NB4 (cell line): Measurements from ENCODE around the gene ZNF618.

Experiments
- DNase-seq: peaks from one replicate; pipeline ENCODE4 v3.0.0; 2010; ENCODE audit warnings: low read depth
- H3K4me3 ChIP-seq: one replicate; pipeline ENCODE4 v1.5.1; 2011; ENCODE audit warnings: mild to moderate bottlenecking, low read depth, low read length, moderate library complexity
- MYC ChIP-seq: IDR thresholded peaks from 2 replicates; pipeline ENCODE4 v1.6.1; 2011; ENCODE audit warnings: low read depth, low read length
- POLR2A ChIP-seq: IDR thresholded peaks from 2 replicates; pipeline ENCODE4 v1.6.1; 2011; ENCODE audit warnings: mild to moderate bottlenecking; ENCODE audit not compliant: insufficient read length; ENCODE audit errors: extremely low read depth
- TF ChIP-seq, protein P1 (sequence below): IDR thresholded peaks from one replicate; pipeline ENCODE4 v1.5.1; 2012; ENCODE audit warnings: low read depth, low read length
- TF ChIP-seq, protein P2 (sequence below): IDR thresholded peaks from 2 replicates; pipeline ENCODE4 v1.6.1; 2011; ENCODE audit warnings: low read depth, low read length

The ZNF618 gene

DNA sequence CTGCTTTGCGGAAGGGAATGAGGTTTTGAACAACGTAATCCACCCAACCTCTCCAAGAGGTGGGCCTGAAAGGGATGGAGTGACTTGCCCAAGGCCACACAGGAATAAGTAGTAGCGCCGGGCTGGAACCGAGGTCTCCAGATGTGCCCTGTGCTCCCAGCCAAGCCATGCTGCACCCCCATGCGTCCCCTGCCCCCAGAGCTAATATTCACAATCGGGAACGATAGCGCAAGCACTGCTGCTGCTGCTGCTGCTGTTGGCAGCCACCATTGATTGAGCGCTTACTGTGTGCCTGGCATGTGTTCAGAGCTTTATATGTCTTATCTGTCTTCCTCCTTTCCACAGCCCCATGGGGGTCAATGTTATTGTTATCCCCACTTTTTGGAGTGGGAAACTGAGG, 158.1 kb downstream of the ZNF618 start:
- no peak for DNase-seq
- H3K4me3 ChIP-seq = no peak overlapping the region
- TF ChIP-seq, protein P1, sequence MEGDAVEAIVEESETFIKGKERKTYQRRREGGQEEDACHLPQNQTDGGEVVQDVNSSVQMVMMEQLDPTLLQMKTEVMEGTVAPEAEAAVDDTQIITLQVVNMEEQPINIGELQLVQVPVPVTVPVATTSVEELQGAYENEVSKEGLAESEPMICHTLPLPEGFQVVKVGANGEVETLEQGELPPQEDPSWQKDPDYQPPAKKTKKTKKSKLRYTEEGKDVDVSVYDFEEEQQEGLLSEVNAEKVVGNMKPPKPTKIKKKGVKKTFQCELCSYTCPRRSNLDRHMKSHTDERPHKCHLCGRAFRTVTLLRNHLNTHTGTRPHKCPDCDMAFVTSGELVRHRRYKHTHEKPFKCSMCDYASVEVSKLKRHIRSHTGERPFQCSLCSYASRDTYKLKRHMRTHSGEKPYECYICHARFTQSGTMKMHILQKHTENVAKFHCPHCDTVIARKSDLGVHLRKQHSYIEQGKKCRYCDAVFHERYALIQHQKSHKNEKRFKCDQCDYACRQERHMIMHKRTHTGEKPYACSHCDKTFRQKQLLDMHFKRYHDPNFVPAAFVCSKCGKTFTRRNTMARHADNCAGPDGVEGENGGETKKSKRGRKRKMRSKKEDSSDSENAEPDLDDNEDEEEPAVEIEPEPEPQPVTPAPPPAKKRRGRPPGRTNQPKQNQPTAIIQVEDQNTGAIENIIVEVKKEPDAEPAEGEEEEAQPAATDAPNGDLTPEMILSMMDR = no peak
- TF ChIP-seq MYC = no peak
- TF ChIP-seq POLR2A = no peak
- TF ChIP-seq, protein P2, sequence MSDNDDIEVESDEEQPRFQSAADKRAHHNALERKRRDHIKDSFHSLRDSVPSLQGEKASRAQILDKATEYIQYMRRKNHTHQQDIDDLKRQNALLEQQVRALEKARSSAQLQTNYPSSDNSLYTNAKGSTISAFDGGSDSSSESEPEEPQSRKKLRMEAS = no peak

DNA sequence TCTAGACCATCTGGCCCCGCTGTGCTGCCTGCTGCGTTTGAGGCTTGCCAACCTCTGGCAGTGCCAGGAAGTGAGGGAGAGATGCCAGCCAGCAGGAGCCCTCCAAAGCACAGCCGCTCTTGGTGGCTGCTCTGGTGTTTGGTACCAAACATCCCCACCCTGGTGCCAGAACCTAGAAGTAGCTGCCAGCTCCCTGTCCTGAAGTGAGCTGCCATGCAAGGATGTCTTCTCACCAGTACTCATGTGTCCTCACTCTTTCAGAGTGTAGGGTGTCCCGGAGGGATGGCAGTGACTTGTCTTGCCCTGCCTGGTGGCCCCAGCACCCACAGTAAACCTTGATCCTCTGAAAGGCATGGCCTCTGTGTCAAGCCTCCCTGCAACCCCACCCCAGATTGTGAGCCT, 158.6 kb downstream of the ZNF618 start:
- no peak for DNase-seq
- H3K4me3 ChIP-seq = no peak overlapping the region
- TF ChIP-seq MYC = no peak

DNA sequence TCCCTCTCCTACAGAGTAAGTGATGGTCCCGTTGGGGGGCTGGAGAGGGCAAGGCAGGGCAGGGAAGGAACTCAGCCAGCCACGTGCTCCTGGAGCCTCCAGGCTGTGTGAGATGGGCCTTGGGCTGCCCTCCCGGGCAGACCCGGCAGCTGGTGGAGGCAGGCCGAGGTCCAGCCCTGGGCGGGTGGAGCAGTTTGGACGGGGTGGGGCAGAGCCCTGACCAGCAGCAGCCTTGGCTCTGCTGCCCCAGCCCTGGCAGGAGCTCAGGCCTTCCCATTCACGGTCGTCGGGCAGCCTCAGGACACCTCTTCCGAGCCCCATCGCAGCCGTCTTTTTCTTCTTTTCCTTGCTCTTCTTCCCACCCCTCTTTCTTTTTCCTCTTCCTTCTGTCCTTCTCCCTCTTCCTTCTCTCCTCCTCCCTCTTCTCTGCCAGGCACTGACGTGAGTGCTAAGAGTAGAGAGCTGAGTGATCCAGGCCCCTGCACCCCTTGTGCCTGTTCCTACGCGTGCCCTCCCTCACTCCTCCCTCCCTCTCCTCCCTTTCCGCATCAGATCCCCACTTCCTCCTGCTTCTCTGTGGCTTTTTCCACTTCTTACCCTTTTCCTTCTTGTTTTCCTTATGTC, 159.2 kb downstream of the ZNF618 start:
- DNase-seq = no peak
- TF ChIP-seq, protein P2 = no peak
- TF ChIP-seq MYC (no peak), POLR2A (no peak)
- TF ChIP-seq, protein P1 = no peak
- no peak overlapping the region for H3K4me3 ChIP-seq

DNA sequence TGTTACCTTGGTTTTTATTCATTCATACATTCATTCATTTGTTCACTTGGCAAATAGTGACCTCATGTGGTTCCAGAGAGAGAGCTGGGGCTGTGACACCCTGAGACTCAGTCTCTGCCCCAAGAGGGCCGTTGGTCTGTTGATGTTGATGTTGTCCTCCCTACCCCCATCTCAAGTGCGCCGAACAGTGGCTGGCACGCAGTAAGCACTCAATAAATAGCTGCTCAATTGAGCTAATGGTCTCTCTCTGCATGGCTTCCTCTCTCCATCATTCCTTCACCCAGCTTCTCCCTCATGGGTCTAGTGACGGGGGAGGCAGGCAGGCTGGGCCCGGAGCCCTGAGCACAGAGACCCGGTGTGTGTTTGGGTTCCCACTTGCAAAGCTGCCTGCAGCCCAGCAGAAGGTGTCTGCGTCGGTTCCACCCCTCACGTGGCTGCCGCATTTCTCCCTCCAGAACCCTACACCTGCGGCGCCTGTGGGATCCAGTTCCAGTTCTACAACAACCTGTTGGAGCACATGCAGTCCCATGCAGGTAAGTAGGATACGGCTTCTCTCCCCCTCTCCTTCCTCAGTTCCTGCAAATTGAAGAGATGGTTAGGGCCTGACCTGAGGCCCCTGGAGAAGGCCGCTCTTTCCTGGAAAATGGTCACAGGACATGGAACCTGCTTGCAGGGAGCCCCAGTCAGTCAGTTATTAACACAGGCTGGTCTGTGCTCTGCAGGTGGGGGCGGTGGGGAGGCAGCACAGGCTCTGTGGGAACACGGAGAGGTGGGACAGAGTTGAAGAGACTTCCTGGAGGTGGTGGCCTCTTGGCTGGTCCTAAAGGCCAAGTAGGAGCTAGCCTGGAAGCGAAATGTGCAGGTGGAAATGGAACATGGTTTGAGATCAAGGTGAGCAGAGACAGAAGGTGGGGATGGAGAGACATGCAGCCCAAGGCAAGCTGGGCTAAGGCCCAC, 160.0 kb downstream of the ZNF618 start:
- no peak overlapping the region for H3K4me3 ChIP-seq
- no peak for DNase-seq
- TF ChIP-seq, protein P1 = no peak
- no peak for TF ChIP-seq MYC
- TF ChIP-seq POLR2A = no peak
- TF ChIP-seq, protein P2 = no peak

DNA sequence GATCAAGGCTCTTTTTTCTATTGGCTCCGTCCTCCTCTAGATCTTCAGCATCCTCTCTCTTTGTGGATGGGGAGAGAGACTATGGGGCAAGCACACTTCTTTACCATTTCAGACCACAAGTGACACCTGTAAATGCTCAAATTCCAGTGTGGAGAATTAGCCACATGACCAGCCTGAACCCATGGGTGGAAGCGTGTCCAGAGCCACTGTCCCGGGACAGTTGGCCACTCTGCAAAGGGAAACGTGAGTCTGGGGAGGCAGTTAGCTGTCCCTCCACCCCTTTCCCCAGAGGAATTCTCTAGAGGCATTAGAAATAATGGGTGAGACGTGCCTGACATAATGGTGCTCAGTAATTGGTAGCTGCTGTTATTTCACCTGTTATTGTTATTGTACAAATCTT, 161.1 kb downstream of the ZNF618 start:
- no peak overlapping the region for H3K4me3 ChIP-seq
- DNase-seq = no peak
- TF ChIP-seq, protein P1 = no peak
- TF ChIP-seq, protein P2 = no peak
- TF ChIP-seq MYC = no peak
- TF ChIP-seq POLR2A = no peak
